ENCODE data around the gene CNNM3.

The CNNM3 gene

GRCh38 chr2:96866986-96867755 is 51.1 kb downstream of the CNNM3 start:
- no peak for DNase-seq

- no peak for DNase-seq
Measured at GRCh38 chr2:96867756-96868554, 51.9 kb downstream of the CNNM3 start.

DNA sequence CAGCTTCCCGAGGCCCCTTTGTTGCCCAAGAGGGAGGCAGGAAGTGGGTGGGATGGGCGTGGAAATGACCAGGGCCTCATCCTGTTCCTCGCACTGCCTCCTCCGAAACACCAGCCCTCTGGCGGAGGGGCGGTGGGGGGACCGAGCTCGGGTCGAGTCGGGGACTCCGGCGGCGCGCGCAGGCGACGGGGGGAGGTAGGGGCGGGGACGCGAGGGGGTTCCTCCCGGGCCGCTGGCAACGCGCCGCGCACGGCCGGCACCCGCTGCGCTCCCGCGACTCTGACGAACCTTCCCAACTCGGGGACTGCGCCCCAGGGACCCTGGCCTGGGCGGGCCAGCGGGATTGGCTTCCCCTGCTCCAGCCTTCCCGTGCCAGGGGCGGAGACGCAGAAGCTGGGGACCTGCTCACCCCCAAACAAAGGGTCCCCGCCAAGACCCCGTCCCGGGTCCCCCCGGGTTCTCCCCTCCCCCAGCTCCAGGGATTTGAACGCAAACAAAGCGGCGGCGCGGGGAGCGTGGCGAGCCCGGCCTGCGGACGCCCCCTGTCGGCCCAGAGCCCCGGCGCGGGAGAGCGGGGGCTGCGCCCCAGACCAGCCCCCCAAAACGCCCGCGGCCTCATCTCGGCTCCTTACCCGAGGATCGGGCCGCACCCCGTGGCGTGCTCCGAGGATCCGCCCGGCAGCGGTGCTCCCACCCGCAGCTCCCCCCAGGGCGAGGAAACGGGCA is 52.6 kb downstream of the CNNM3 start:
- DNase-seq = peak; percentile 54 to 69

GRCh38 chr2:96869281-96869821 is 53.3 kb downstream of the CNNM3 start:
- no peak for DNase-seq

- DNase-seq = no peak
Measured at GRCh38 chr2:96869822-96870625, 54.0 kb downstream of the CNNM3 start, which contains the start of gene SEMA4C. TSS of gene SEMA4C (minus strand) at chr2:96870080. CDS start at chr2:96867886, 2,194 bp downstream.

GRCh38 chr2:96870626-96871255 is 54.7 kb downstream of the CNNM3 start:
- no peak for DNase-seq

DNA sequence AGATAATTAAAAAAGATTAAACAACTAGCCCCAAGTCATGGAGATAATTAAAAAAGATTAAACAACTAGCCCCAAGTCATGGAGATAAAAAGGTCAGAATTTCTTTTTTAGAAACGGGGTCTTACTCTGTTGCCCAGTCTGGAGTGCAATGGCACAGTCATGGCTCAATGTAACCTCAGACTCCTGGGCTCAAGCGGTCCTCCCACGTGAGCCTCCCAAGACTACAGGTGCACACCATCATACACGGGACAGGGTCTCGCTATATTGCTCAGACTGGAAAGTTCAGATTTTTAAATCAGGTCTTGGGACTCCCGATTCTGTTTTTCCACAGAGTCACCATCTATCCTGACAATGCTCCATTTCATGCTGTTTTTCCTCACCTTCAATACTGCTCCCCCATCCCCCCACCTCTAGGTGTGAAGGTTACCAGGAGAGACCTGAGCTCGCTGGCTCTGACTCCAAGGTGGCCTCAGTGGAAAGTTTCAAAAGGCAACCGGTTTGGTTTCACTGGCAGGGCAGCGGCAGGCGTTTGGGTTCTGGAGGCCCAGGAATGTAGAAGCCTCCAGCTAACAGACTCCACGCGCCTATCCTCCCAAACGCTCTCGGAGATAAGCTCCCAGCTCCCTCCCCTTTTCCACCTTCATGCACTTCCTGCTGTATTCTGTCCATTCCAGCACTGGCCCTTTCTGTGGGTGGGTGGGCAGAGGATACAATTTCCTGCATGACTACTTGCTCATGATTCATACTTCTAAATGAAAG is 56.7 kb downstream of the CNNM3 start:
- no peak for DNase-seq

GRCh38 chr2:96873651-96874096 is 57.6 kb downstream of the CNNM3 start:
- DNase-seq = no peak

GRCh38 chr2:96874198-96874831 is 58.2 kb downstream of the CNNM3 start:
- DNase-seq = no peak

- no peak for DNase-seq
Measured at GRCh38 chr2:96875498-96876268, 59.6 kb downstream of the CNNM3 start.

DNA sequence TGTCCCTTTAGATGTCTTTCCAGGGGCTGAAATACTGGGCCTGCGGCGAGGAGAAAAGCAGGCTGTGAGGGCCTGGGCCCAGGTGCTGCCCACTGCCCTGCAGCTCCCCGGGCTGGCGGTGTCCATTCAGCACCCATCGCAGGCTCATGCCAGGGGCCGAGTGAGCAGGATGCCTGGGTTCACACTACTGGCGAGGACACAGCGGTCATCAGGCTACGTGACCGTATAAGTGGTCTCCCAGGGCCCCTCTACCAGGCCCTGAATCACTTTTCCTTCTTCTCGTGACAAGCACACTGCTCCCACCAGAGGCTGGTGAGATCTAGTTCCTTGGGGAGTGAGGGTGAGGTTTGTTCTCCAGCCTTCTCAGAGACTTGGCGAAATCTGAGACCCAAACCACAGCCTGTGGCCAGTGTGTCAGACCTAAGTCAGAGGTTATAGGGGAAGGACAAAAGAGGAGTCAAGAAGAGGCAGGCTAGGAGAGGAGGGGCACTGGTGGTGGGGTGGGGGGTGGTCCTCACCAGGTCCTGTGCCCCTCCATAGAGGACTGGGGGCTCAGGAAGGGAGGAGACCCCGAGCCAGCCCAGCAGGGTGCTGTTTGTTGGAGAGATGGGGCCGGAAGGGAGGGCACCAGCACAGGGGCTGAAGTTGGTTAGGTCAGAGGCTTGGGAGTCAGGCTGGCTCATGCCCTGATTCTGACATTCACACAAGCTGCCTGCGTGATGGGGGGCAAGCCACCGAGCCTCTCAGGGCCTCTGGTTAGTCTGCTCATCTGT is 60.4 kb downstream of the CNNM3 start:
- DNase-seq = peak in 1 of 2 experiments; percentile 18

DNA sequence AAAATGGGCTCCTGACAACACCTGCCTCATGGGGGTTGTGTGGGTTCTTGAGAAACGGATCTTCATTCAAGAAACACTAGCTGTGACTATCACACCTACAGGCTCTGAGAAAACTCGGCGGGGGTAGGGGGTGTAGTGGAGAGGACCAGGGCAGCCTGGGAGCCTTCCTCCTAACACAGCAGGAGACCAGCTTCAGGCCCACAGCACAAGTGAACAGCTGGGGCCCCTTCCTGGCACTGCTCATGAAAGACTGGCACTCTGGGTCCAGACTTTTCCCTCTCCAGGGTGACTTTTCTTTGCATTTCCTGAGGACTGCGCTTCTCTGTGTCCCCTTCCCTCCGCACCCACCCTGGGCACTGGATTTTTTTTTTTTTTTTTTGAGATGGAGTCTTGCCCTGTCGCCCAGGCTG is 61.0 kb downstream of the CNNM3 start:
- no peak for DNase-seq

- DNase-seq = no peak
Measured at GRCh38 chr2:96877631-96878092, 61.6 kb downstream of the CNNM3 start.

GRCh38 chr2:96878171-96878570 is 62.1 kb downstream of the CNNM3 start:
- no peak for DNase-seq

GRCh38 chr2:96878796-96879544 is 62.9 kb downstream of the CNNM3 start:
- no peak for DNase-seq

GRCh38 chr2:96879545-96880040 is 63.5 kb downstream of the CNNM3 start:
- DNase-seq = no peak

DNA sequence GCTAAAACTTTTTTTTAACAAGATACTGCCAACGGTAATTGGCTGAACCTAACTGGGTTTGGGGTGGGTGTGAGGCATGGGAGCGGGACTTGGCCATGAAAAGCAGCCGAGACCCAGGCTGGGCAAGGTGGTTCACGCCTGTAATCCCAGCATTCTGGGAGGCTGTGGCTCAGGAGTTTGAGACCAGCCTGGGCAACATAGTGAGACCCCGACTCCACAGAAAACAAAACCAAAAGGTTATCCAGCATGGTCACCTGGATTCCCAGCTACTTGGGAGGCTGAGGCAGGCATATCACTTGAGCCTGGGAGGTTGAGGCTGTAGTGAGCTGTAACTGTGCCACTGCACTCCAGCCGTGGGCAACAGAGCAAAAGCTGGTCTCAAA is 64.8 kb downstream of the CNNM3 start:
- no peak for DNase-seq
